ENCODE results near the gene BCL2L14. TPM values are rescaled to one million over a fixed set of nuclear protein-coding genes. Genes with fewer than 3 reads are reported as not detected.
A peak's percentile ranks its signal among the peaks of the same experiment; 100 is the strongest.

Gene BCL2L14
- total RNA-seq, 2 experiments from 2014 or later, result 3.1 to 5.7 TPM

DNA sequence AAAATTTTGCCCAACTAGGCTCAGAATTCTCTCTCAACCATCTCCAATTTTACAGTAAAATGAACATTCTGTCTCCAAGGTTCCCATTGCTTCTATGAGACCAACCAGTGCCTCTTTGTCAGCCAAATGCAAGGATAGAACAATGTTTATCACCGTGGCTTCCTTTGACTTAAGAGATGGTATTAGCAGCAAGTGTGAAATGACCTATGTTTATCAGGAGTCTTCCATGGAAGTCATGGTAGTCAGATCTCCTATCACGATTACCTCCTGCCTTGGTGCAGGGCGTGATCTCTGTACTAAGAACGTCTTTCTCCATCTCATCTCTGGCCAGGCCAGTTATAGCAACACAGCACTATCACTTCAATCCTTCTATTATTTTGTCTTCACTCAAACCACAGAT lies 6.1 kb upstream of the BCL2L14 start:
- ChIA-PET POLR2A (no interaction called here), CTCF (no interaction called here)
- H3K27ac Mint-ChIP-seq, result no peak overlapping the region
- H3K4me1 Mint-ChIP-seq (ENCODE audit: low read depth), result no peaks in the 10 kb centered on the region
- DNase-seq, result no peak
- H3K27me3 Mint-ChIP-seq (ENCODE audit: low read depth), result peaks cover 11% of the 10 kb centered on the region
- no peaks in the 10 kb centered on the region for H3K36me3 Mint-ChIP-seq (ENCODE audit: low read depth)
- ATAC-seq, result no peak
- no peak overlapping the region for H3K4me3 Mint-ChIP-seq
- no peaks in the 10 kb centered on the region for H3K9me3 Mint-ChIP-seq (ENCODE audit: insufficient read depth)

DNA sequence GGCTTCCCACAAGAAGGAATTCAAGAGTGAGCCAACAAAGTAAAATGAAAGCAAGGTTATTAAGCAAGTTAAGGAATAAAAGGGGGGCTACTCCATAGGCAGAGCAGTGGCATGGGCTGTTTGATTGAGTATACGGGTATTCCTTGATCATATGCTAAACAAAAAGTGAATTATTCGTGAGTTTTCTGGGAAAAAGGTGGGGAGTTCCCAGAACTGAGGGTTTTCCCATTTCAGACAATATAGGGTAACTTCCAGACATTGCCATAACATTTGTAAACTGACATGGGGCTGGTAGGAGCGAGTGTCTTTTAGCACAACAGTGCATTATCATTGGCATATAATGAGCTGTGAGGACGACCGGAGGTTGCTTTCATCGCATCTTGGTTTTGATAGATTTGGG lies 2.0 kb upstream of the BCL2L14 start:
- H3K4me1 Mint-ChIP-seq (ENCODE audit: low read depth), result peaks cover 24% of the 10 kb centered on the region
- no peak for ATAC-seq
- CTCF ChIA-PET, result interaction anchor here (1.2 kb wide), 1 partner anchor 259 kb away, joined by 4 read pairs; no protein-coding TSS in a partner anchor

DNA sequence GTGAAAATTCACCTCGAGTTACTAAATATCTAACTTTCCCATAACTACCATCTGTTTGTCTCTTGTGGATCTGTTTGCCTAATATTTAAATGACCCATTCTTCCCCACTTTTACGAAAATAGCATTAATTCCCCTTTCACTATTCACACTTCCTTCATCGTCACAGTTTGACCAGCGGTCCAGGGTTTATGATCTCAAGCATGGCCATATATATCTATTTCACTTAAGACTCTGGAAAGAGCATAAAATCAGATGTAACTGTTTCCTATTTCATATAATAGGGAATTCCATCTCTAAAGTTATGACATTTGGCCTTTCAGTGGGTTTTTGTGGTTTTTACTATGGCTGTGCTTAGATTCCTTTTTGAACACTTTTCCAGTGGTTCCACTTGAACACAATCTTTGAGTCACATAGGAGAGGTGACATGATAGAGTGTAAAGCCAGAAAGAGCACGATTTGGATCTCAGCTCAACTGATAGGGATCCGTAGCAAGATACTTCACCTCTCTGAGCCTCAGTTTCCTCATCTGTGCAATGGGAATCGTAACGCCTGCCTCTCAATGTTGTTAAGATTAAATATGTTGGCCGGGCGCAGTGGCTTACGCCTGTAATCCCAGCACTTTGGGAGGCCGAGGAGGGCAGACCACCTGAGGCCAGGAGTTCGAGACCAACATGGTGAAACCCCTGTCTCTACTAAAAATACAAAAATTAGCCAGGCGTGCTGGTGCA lies 754 bp upstream of the BCL2L14 start:
- ATAC-seq (no peak), DNase-seq (no peak)
- CTCF ChIA-PET, result no interaction called here
- Mint-ChIP-seq H3K36me3 (ENCODE audit: low read depth) (no peaks in the 10 kb centered on the region), H3K27me3 (ENCODE audit: low read depth) (peaks cover 2% of the 10 kb centered on the region), H3K4me1 (ENCODE audit: low read depth) (peaks cover 24% of the 10 kb centered on the region), H3K9me3 (ENCODE audit: insufficient read depth) (no peaks in the 10 kb centered on the region), H3K4me3 (no peak overlapping the region), H3K27ac (no peak overlapping the region)
- POLR2A ChIA-PET, result no interaction called here

More for the DNA sequence above, 2.0 kb upstream of the BCL2L14 start:
- Mint-ChIP-seq H3K4me3 (no peak overlapping the region), H3K9me3 (ENCODE audit: insufficient read depth) (no peaks in the 10 kb centered on the region), H3K27me3 (ENCODE audit: low read depth) (peaks cover 2% of the 10 kb centered on the region), H3K36me3 (ENCODE audit: low read depth) (no peaks in the 10 kb centered on the region), H3K27ac (no peak overlapping the region)
- no peak for DNase-seq
- POLR2A ChIA-PET, result no interaction called here

DNA sequence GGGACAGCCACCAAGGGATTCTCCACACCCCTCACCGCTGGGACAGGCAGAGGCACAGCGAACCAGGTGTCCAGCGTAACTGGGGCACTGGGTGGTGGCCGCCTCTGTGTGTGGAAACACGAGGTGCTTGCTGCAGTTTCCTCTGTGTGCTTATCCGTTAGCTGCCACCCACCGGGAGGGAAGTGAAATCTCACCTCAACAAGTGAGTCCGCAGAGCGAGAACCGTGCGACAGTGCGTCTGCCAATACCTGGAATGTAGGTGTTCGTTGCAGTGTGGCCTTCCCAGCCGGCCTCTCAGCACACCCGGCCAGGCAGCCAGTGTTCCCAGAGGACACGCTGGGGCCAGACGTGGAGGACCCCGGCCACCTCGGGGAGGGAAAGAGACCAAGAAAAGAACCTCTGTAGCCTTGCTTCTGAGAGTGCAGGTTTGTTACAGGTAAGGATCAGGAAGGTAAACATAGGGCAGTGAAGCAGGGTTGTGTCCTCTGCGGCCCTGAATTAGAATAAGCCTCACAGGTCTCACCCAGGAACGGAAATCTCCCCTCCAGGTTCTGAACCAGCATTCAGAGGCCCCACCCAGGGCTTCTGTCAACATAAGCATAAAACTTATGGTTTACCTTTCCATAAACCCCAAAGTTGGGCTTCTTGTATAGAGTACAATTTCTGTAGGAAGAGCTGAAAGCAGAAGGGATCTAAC lies 1.5 kb downstream of the BCL2L14 start:
- H3K27ac Mint-ChIP-seq, result peak overlapping the region; percentile 94
- no peaks in the 10 kb centered on the region for H3K36me3 Mint-ChIP-seq (ENCODE audit: low read depth)
- no peaks in the 10 kb centered on the region for H3K9me3 Mint-ChIP-seq (ENCODE audit: insufficient read depth)
- peaks cover 2% of the 10 kb centered on the region for H3K27me3 Mint-ChIP-seq (ENCODE audit: low read depth)
- ATAC-seq (peak; percentile 83), DNase-seq (peak; percentile 71)
- H3K4me3 Mint-ChIP-seq, result peak overlapping the region; percentile 84
- ChIA-PET CTCF (interaction anchor here (0.9 to 2.0 kb wide), 10 partner anchors 10 to 527 kb away, joined by 3 to 16 read pairs (median 5); no protein-coding TSS in a partner anchor), POLR2A (interaction anchor here (1.2 to 1.8 kb wide), 5 partner anchors 36 to 422 kb away, joined by 3 to 6 read pairs (median 4); partner anchors contain the start of gene BORCS5)
- H3K4me1 Mint-ChIP-seq (ENCODE audit: low read depth), result peaks cover 24% of the 10 kb centered on the region

DNA sequence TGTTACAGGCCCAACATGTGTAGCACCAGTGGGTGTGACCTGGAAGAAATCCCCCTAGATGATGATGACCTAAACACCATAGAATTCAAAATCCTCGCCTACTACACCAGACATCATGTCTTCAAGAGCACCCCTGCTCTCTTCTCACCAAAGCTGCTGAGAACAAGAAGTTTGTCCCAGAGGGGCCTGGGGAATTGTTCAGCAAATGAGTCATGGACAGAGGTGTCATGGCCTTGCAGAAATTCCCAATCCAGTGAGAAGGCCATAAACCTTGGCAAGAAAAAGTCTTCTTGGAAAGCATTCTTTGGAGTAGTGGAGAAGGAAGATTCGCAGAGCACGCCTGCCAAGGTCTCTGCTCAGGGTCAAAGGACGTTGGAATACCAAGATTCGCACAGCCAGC lies 8.6 kb downstream of the BCL2L14 start:
- Mint-ChIP-seq H3K27ac (no peak overlapping the region), H3K27me3 (ENCODE audit: low read depth) (no peaks in the 10 kb centered on the region), H3K36me3 (ENCODE audit: low read depth) (no peaks in the 10 kb centered on the region), H3K4me3 (no peak overlapping the region), H3K9me3 (ENCODE audit: insufficient read depth) (no peaks in the 10 kb centered on the region), H3K4me1 (ENCODE audit: low read depth) (peaks cover 4% of the 10 kb centered on the region)
- ChIA-PET CTCF (no interaction called here), POLR2A (interaction anchor here (0.6 kb wide), 1 partner anchor 310 kb away, joined by 3 read pairs; no protein-coding TSS in a partner anchor)
- DNase-seq (no peak), ATAC-seq (no peak)

DNA sequence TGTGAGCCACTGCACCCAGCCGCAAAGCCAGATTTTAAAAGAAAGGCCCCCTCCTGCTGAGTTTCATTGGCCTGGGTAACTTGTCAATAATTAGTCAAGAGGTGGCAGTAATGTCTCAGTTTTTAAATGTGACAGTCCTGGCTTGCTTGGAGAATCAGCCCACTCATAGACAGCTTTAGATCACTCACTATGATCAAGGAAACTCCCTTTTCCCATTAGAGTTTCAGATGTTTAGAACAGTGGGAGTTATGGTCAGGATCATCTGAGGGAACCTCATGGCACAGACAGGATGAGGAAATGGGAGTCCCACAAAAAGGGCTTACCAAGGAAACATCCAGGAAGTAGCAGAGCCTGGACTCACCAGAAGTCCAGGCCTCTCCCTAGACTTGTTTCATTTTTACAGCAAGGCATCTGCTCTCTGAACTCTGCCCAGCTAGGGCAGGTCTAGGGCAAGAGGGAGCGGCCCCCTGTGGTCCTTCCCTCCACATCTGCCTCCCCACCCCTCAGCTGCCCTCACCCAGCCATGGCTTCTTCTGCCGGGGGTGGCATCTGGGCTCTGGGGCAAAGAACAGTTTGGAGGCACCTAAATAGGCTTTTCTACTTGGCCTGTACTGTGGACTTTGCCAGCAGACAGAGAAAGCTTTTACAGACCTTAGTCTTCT lies 11.2 kb downstream of the BCL2L14 start:
- Mint-ChIP-seq H3K27ac (no peak overlapping the region), H3K36me3 (ENCODE audit: low read depth) (no peaks in the 10 kb centered on the region), H3K9me3 (ENCODE audit: insufficient read depth) (no peaks in the 10 kb centered on the region), H3K27me3 (ENCODE audit: low read depth) (no peaks in the 10 kb centered on the region), H3K4me1 (ENCODE audit: low read depth) (peaks cover 4% of the 10 kb centered on the region), H3K4me3 (no peak overlapping the region)
- ATAC-seq (peak; percentile 36), DNase-seq (no peak)
- CTCF ChIA-PET, result interaction anchor here (0.8 to 3.5 kb wide), 6 partner anchors 10 to 251 kb away, joined by 3 to 30 read pairs (median 5); no protein-coding TSS in a partner anchor
- POLR2A ChIA-PET, result no interaction called here

DNA sequence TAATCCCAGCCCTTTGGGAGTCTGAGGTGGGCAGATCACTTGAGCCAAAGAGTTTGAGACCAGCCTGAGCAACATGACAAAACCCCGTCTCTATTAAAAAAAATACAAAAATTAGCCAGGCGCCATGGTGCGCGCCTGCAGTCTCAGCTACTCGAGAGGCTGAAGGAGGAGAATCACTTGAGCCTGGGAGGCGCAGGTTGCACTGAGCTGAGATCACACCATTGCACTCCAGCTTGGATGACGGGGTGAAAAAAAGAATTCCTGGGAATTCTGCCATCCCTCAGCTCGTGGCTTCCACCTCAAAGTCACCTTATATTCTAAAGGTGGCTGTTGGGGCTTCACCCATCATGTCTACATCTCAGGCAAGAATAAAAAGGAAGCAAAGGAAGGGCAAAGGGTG lies 12.9 kb downstream of the BCL2L14 start:
- H3K4me3 Mint-ChIP-seq, result no peak overlapping the region
- H3K27ac Mint-ChIP-seq, result no peak overlapping the region
- ChIA-PET POLR2A (no interaction called here), CTCF (interaction anchor here (1.3 to 3.5 kb wide), 3 partner anchors 229 to 250 kb away, joined by 3 to 30 read pairs (median 16); no protein-coding TSS in a partner anchor)
- no peaks in the 10 kb centered on the region for H3K27me3 Mint-ChIP-seq (ENCODE audit: low read depth)
- DNase-seq, result no peak
- peaks cover 4% of the 10 kb centered on the region for H3K4me1 Mint-ChIP-seq (ENCODE audit: low read depth)
- no peaks in the 10 kb centered on the region for H3K36me3 Mint-ChIP-seq (ENCODE audit: low read depth)
- no peak for ATAC-seq
- H3K9me3 Mint-ChIP-seq (ENCODE audit: insufficient read depth), result no peaks in the 10 kb centered on the region

DNA sequence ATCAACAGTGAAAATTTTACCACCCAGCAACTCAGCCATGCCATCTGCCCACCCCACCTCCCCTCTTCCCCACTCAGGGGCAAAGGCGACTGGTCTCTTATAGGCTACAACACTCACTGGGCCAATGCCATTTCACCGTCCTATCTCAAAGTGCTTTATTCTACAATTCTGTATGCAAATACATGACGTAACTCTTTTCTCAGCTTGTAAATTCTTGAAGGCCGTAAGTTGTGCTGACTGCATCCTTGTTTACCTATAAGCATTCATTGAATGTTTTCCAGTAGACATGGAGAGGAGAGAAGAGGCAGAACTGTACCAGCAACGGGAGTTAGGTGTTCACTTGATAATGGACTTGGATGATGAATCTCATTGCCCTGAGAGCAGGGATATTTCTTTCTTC lies 15.6 kb downstream of the BCL2L14 start:
- CTCF ChIA-PET, result no interaction called here
- Mint-ChIP-seq H3K27me3 (ENCODE audit: low read depth) (no peaks in the 10 kb centered on the region), H3K9me3 (ENCODE audit: insufficient read depth) (no peaks in the 10 kb centered on the region), H3K4me3 (no peak overlapping the region), H3K4me1 (ENCODE audit: low read depth) (peaks cover 4% of the 10 kb centered on the region), H3K36me3 (ENCODE audit: low read depth) (no peaks in the 10 kb centered on the region), H3K27ac (no peak overlapping the region)
- ATAC-seq (no peak), DNase-seq (no peak)
- POLR2A ChIA-PET, result no interaction called here

DNA sequence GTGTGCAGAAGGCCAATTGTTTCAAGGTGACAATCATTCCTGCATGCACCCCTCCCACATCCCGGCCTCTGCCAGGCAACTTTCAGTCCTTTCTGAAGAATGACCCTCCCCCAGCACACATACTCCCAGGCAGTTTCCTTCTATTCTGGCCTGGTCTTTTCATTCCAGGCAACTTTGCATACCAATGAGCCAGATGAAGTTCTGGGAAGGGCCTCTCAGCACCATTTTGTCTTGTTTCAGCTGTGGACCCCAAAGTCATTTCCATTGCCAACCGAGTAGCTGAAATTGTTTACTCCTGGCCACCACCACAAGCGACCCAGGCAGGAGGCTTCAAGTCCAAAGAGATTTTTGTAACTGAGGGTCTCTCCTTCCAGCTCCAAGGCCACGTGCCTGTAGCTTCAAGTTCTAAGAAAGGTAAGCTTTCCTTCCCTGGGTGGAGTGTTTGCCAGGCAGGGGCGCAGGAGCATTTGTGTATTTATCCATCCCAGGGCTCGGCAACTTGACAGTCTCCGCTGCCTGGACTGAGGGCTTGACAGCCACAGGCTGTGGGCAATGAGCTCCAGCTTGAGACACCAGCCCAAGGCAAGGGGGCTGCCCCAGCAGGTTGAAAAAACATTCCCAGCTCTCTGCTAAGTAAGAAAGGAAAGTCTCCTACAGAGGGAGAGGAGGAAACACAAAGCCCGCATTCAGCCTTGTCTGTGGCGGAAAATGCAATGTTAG lies 16.4 kb downstream of the BCL2L14 start:
- ChIA-PET CTCF (interaction anchor here (0.9 to 1.3 kb wide), 2 partner anchors 240 to 241 kb away, joined by 3 read pairs; no protein-coding TSS in a partner anchor), POLR2A (no interaction called here)
- H3K4me1 Mint-ChIP-seq (ENCODE audit: low read depth), result no peaks in the 10 kb centered on the region
- H3K9me3 Mint-ChIP-seq (ENCODE audit: insufficient read depth), result no peaks in the 10 kb centered on the region
- no peak for DNase-seq
- H3K4me3 Mint-ChIP-seq, result no peak overlapping the region
- no peaks in the 10 kb centered on the region for H3K36me3 Mint-ChIP-seq (ENCODE audit: low read depth)
- ATAC-seq, result no peak
- H3K27me3 Mint-ChIP-seq (ENCODE audit: low read depth), result no peaks in the 10 kb centered on the region
- no peak overlapping the region for H3K27ac Mint-ChIP-seq

DNA sequence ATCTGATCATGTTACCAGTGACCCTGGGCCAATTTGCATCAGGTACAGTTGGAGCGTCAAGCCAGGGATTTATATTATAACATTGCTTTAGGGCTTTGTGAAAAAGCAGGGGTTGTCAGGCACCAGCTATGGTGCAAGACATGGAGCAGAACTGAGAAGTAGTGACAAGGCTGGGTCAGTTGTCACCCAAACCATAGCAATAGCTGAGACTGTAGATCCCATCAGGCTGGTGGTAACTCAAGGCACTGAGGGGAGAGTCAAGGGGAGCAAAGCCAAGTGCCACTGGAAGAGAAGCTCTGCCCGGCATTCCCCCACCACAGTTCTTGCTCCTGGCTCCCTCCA lies 16.9 kb downstream of the BCL2L14 start:
- ATAC-seq (no peak), DNase-seq (no peak)
- Mint-ChIP-seq H3K4me1 (ENCODE audit: low read depth) (no peaks in the 10 kb centered on the region), H3K4me3 (no peak overlapping the region), H3K27ac (no peak overlapping the region), H3K9me3 (ENCODE audit: insufficient read depth) (no peaks in the 10 kb centered on the region), H3K36me3 (ENCODE audit: low read depth) (no peaks in the 10 kb centered on the region), H3K27me3 (ENCODE audit: low read depth) (no peaks in the 10 kb centered on the region)
- POLR2A ChIA-PET, result interaction anchor here (0.6 kb wide), 1 partner anchor 43 kb away, joined by 3 read pairs; no protein-coding TSS in a partner anchor
- CTCF ChIA-PET, result interaction anchor here (0.9 to 1.3 kb wide), 2 partner anchors 240 to 241 kb away, joined by 3 read pairs; no protein-coding TSS in a partner anchor

DNA sequence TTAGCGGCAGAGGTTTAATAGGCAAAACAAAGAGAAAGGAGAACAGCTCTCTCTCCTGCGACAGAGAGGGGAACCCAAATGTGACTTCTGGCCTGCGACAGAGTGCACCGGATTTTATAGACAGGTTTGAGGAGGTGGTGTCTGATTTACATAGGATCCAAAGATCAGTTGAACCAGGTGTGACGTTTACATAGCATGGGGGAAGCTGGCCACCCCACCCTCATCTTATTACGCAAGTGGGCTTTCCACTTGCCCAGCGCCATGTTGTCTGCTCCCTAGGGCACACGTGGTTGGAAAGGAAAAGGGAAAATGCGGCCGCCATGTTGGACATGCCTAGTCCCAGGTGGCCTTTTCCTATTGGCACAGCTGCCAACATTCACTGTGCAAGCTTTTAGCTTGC lies 17.4 kb downstream of the BCL2L14 start:
- Mint-ChIP-seq H3K9me3 (ENCODE audit: insufficient read depth) (no peaks in the 10 kb centered on the region), H3K27ac (no peak overlapping the region), H3K36me3 (ENCODE audit: low read depth) (no peaks in the 10 kb centered on the region), H3K4me1 (ENCODE audit: low read depth) (no peaks in the 10 kb centered on the region), H3K4me3 (no peak overlapping the region), H3K27me3 (ENCODE audit: low read depth) (no peaks in the 10 kb centered on the region)
- DNase-seq (no peak), ATAC-seq (no peak)
- ChIA-PET POLR2A (interaction anchor here (0.6 kb wide), 1 partner anchor 42 kb away, joined by 3 read pairs; no protein-coding TSS in a partner anchor), CTCF (interaction anchor here (1.3 kb wide), 1 partner anchor 239 kb away, joined by 3 read pairs; no protein-coding TSS in a partner anchor)

Data from activated CD8-positive, alpha-beta T cell treated with anti-CD3 and anti-CD28 coated beads, Interleukin-2, amount 10 ng/mL, durations not matched to agents 7 days and 5 days (primary cell).